HG03039 (cell line): ENCODE results near the gene C20orf96.

Experiments
- ATAC-seq: cut with Tn5 transposase; IDR thresholded peaks from one replicate; pipeline ENCODE4 v1.9.1; 2021; ENCODE audit warnings: mild to moderate bottlenecking, moderate library complexity; ENCODE audit not compliant: unreplicated experiment

The C20orf96 gene

DNA sequence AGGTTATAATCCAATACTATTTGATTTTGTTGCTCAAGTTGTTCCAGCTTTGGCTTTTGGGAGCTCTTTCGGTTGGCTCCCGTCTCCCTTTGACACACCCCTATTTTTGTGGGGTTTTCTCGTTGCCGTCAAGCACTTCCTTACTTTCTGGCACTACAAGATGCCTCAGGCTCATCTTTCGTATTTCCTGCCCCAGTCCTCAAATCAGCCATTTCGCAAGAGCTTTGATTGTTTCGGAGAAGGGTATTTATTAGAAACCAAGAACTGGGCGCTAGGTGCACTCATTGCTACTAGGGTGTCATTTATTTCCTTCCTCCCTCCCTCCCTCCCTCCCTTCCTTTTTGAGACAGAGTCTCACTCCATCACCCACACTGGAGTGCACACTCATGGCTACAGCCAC, 21.5 kb upstream of the C20orf96 start:
- no peak for ATAC-seq

DNA sequence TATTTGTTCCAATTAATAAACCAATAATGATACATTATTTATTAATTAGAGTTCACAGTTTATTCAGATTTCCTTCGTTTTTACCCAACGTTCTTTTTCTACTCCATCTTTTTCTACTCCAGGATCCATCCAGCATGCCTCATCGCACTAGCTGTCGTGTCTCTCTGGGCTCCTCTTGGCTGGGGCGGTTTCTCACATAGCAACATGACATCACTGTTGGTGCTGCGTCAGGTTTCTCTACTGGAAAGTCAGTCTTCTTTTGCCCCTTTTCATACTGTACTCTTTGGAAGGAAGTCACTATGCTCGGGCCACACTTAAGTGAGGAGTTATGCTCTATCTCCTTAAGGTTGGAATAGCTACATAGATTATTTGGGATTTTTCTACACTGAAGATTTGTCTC, 21.1 kb upstream of the C20orf96 start:
- ATAC-seq: no peak

DNA sequence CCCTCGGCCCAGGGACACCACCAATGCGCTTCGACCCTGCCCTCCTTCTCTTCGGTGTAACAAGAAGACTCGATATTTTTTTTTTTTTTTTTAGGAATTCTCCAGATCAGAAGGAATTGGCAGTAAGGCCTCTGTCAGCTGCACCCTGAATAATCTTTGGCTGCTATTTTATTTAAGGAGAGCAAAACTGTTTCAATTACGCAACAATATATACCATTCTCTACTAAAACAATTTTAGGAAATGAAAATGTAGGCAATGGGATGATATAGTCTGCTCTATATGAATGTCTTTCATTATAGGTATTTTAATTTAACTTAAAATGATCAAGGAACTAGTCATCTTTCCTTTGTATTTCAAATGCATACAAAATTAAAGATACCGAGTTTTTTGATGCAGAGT, 20.1 kb upstream of the C20orf96 start:
- no peak for ATAC-seq

DNA sequence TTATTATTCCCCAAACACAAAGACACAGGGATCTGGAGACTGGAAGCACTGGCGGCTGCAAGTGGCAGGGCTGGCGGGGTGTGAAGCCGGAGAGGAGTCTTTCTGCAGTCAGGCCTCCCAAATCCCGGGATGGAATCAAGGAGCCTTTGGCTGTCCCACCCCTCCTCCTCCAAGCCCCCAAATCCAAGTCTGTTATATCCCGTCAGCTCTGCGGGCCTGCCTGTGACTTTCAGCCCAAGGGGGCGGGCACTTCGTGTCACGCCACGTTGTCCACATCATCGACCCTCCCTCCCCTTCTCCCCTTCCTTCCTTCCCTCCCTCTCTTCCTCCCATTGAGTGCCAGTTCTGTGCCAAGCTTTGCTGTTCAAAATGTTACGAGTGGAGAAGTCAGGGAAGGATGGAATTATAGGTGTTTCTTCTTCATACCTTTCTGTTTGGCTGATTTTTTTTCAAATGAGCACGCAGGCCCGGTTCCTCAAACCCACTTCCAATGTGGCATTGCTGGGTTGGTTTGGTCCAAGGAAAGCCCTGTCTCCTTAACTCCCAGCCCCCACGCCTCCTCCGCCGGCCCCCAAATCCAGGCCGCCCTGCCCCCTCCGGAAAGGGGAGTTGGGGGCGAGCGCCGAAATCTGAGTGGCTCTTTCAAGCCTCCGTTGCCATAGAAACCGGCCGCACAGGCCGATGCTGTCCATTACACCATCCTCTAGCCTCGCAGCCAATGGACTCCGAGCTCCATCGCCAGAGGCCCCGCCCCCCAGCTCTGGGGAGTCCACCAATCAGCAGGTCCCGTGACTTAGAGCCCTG, 19.5 kb upstream of the C20orf96 start:
- peak; percentile 98 for ATAC-seq

DNA sequence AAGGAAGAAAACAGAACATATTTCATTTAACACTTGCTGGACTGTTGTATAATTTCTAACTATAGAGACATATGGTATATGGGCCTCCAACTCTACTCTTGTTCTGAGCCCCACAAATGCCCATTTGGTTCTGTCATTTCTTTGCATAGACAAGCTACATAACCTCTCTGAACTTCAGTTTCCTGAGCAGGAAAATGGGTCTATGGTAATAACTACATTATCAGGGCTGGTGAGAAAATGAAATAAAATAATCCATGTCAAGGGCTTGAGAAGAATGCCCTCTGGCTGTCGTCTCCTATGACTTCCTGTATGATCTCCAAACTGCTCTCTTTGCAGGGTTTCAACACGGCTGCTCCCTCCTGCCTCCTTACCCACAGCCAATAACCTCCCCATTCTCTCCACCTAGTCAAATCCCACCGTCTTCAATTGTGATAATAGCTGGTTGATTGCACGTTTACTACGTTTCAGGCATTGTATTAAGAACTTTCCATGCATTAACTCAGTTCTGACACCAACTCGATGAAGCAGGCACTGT, 18.8 kb upstream of the C20orf96 start:
- ATAC-seq: no peak

DNA sequence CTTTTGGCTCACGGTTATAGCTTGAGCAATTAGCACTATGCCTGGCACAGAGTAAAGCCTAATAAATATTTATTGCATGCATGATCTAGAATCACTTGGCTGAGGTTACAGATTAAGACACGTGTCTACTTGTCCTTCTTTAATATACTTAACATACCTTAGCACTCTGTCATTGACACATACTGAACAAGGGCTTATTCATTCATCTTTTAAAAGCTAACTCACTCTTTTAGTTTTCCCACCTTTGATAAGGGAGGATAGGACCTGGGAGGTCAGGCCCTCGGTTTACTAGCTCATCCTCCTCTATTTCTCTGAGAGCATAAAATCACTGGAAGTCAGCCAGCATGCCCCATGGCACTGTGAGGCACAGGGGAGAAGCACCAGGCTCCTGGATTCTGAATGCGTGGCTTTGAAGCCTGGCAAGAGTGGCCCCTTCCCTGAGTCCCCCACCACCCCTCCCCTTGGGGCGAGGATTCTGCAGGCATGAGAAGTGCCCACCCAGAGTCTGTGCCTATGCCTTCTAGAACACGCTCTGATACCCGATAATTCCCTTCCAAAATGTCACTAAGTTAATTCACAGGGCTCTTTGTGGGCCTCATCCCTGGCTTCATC, 18.0 kb upstream of the C20orf96 start:
- no peak for ATAC-seq

DNA sequence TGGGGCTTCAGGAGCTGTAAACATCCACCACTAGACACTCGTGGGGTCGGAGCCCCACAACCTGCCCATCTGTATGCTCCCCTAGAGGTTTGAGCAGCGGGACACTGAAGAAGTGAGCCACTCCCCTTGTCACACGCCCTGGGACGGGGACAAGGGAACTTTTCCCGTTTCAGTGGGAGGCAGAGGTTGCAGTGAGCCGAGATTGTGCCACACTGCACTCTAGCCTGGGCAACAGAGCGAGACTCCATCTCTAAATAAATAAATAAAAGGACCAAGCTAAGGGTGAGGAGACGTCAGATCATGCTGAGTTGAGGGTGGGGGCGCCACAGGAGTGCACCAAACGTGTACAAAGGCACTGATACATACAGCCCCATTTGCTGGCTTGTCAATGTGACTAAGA, 15.2 kb upstream of the C20orf96 start:
- ATAC-seq: no peak

DNA sequence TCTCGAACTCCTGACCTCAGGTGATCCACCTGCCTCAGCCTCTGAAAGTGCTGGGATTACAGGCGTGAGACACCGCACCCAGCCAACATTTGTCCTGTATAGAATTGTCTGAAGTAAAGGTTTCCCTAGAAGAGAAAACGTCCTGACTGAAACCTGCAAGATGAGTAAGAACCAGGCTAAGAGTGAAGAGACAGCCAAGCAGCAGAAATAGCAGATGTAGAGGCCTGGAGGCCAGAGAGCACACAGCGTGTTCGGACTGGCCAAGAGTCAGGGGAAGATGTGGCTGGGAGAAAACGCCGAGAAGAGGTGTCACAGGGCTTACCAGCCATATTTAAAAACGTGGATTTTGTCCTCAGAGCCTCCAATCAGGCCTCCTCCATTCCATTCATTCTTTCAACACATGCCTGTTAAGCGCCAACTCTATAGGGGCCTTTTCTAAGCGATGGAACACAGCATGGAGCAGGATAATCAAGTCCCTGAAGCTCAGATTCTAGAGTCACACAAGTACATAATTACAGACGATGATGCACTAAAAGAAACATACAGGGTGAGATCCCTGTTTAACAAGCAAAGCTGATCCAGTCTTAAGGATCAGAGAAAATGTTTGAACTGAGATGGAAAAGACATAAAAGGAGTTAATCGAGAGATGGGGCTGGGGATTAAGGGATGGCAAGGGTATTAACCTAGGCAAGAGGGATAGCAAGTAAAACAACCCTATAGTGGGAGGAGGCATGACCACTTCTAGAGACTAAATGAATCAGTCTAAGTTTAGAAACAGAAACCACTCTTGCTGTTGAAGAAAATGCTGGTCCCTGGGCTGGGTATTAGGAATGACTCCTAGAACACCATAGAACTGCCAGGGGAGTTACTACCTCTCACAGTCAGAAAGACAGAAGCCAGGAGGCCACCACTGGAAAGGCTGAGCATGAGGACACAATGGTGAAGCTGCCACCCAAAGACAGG, 11.6 kb upstream of the C20orf96 start:
- ATAC-seq: no peak

DNA sequence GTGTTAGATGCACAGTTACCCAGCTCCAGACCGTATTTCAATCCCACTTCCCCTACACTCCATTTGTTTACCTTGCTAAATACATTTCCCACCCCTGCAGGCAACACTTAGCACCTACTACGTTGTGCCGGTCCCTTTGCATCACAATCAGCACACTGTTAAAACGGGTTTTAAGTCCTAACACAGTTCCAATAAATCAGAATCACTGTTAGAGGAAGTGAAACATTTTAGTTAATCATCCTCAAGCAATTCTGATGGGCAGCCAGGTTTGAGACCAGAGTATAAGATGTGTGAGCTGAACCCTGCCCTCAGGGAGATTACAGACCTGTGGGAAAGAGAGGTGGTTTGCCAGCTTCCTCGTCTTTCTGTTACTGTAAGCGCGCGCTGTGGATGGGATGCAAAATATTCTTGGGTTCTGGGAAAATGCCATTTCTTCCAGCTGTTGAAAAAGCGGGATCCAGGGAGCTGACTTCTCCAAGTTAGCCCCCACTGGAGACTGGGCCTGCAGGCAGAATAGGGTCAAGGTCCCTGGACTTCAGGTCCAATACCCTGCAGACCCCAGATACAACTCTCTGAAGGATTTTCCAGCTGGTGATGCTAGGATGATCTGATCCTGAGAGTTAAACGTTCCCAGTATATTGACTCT, 9.9 kb upstream of the C20orf96 start:
- no peak for ATAC-seq

DNA sequence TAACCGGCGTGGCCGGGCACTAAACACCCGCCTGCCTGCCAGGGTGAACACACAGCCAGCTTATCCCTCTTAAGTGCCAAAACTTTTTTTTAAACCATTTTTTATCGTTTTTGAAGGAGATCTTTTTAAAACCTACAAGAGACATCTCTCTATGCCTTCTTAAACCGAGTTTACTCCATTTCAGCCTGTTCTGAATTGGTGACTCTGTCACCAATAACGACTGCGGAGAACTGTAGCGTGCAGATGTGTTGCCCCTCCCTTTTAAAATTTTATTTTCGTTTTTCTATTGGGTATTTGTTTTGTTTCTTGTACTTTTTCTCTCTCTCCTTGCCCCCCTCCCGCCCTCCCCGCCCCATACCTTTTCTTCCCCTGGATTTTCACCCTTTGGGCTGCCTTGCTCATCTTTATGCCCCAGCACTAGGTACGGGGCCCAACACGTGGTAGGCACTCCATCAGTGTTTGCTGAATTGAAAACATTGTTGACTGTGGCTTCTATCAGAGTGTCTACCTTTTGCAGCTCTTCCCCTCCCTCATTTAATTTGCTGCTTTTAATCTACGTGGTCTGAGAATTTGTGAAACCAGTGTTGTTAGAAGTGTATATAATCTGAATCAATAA, 8.3 kb upstream of the C20orf96 start:
- ATAC-seq: no peak

DNA sequence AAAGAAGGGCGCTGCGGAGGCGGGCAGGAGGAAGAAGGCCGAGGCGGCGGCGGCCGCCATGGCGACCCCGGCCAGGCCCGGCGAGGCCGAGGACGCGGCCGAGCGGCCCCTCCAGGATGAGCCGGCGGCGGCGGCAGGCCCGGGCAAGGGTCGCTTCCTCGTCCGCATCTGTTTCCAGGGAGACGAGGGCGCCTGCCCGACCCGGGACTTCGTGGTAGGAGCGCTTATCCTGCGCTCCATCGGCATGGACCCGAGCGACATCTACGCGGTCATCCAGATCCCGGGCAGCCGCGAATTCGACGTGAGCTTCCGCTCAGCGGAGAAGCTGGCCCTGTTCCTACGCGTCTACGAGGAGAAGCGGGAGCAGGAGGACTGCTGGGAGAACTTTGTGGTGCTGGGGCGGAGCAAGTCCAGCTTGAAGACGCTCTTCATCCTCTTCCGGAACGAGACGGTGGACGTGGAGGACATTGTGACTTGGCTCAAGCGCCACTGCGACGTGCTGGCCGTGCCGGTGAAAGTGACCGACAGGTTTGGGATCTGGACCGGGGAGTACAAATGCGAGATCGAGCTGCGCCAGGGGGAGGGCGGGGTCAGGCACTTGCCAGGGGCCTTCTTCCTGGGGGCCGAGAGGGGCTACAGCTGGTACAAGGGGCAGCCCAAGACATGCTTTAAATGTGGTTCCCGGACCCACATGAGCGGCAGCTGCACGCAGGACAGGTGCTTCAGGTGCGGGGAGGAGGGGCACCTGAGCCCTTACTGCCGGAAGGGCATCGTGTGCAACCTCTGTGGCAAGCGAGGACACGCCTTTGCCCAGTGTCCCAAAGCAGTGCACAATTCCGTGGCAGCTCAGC, 7.6 kb upstream of the C20orf96 start:
- peak; percentile 24 for ATAC-seq

DNA sequence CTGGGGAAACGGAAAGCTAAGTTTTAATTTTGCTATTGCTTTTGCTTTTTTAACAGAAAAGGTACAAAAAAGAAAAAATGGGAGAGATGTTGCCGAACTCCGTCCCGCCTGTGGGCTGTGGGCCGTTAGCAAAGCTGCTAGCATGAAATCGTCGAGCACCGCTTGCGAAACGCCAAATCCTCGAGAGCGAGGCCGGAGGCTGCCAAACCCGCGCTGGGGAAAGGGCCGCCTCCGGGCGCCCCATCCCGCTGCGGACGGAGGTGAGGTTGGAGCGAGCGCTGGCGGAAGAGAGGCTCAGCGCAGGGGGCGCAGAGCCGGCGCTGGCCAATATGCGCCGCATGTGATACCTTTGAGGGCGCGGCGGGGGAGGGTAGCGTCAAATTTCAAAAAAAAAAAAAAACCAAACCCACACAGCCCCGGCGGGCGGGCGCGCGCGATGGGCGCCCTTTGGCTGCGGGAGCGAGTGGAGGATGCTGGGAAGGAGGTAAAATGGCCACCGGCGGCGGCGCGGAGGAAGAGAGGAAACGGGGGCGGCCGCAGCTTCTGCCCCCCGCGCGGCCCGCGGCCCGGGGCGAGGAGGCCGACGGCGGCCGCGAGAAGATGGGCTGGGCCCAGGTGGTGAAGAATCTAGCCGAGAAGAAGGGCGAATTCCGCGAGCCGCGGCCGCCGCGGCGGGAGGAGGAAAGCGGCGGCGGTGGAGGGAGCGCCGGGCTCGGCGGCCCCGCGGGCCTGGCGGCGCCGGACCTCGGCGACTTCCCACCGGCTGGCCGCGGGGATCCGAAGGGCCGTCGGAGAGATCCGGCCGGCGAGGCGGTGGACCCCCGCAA, 6.8 kb upstream of the C20orf96 start, which contains the start of gene ZCCHC3:
Gene ZCCHC3, plus strand, starts transcription at position 473 of the 827 bp plus-strand sequence. Its CDS starts 17 bp downstream, at position 490.
- ATAC-seq: peak; percentile 71

DNA sequence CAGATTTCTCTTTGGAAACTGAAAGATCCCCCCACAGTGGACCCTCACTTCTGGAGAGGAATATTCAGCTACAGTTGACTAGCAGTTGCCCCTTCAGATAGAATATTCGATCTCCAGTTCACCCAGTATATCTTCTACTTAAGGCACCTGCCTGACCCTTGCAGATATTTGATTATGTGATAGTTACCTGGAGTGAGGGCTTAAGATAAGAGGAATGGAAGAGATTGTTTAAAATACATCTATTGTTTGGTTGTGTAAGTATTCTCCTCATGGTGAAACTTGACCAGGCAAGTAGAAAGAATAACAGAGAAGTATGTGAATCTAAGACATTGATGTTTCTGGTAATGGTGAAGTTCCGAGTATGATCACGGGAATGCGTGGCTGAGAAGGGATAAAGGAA, 5.3 kb upstream of the C20orf96 start:
- ATAC-seq: no peak

DNA sequence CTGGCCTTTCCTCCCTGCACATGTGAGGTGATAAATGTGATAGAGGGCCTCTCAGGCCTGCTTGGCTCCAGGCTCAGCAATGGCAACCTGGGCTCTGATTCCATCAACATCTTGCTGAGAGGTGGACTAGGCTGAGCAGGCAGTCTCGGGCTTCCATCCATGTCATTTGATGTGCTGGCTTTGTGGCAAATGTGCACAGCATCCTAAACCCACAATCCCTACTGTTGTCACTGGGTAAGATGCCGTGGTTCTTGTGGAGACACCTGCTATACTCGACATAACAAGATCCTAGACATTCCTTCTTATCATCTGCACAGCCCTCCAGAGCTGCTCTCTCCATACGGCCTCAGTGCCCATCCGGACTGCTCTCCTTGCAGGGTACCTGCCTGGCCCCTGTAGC, 4.1 kb upstream of the C20orf96 start:
- ATAC-seq: no peak

DNA sequence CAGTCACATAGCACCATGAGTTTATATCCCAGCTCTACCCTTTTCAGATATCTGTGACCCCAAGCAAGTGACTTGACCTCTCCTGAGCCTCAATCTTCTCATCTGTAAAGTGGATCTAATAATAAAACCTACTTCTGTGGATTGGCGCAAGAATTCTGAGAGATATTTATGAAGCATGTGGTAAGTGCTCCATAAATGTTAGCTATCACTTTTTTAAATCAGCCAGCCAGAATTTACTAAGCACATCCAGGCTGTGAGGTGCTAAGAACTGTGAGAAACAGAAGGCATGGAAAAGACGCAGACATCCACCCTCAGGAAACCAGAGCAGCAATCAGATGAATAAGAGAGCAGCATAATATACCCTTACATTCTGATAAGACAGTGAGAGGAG, 862 bp downstream of the C20orf96 start:
- no peak for ATAC-seq

DNA sequence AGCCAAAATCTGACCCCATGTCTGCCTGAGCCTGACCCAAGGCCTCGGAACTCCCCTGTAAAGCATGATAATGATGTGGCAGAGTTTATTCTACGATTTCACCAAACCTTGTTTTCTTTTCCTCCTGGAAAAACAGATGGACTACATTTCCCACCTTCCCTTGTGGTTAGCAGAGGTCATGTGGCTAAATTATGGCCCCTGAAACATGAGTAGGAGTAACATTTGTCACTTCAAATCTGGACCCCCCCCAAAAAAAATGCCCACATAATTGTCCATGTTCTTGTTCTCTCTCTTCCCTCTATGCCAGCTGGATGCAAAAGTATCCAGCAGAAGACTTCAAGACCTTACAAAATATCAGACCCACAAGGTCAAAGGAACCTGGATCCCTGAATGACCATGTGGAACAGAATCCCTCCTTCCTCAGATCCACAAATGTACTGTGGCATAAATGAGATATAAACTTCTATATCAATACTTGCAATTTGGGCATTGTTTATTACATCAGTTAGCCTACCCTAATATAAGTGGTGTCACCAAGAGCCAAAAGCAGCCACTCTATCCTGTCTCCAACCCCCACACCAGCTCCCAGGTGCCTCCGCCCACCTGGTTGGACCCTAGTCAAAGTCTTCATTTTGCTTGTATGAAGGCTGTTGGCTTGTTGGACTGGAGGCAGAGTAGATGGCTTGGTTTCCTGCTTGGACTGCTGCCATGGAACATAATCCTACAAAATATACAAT, 1.4 kb downstream of the C20orf96 start:
- ATAC-seq: no peak

DNA sequence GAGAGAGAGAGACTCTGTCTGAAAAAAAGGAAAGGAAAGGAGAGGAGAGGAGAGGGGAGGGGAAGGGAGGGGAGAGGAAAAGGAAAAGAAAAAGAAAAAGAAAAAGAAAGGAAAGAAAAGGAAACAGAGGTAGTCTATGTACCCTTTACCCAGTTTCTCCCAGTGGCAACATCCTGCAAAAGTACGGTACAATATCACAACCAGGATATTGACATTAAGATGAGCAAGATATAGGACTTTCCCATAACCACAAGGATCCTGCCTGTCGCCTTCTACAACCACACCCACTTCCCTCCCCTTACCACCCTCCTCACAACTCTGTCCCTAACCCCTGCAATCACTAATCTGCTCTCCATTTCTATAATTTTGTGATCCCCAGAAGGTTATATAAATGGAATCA, 4.0 kb downstream of the C20orf96 start:
- no peak for ATAC-seq

DNA sequence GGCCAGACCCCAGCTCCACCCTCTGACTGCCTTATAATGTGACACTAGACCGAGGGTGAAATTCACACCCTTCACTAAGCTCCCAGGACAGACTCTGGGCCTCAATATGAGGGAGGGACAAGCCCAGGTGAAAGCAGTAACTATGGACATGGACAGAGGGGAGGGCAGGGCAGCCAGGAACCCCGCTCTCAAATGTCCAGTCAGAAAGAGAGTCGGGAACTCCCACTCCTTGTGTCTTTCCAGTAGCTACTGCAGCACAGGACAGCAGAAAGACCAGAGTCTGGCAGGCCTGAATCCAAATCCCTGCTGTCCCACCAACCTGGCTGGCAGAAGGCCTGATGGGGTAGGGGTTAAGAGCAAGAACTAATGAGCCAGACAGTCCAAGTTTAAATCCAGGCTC, 6.4 kb downstream of the C20orf96 start:
- ATAC-seq: no peak
